DOHH2 (cell line): Measurements from ENCODE around the gene TIGD3.

Experiments
- EZH2phosphoT487 ChIP-seq: fragments of 200-600 bp; sonication (generic); IDR thresholded peaks from 2 replicates; pipeline ENCODE4 v1.6.1; 2017; ENCODE audit warnings: borderline replicate concordance, mild to moderate bottlenecking, antibody characterized with exemption, low read length, moderate library complexity, mixed read lengths
- TF ChIP-seq, protein P1 (sequence below): fragments of 200-600 bp; sonication (generic); IDR thresholded peaks from one replicate; pipeline ENCODE4 v1.5.1; 2014; ENCODE audit warnings: antibody characterized with exemption, mild to moderate bottlenecking, low read depth, low read length; ENCODE audit not compliant: poor library complexity, severe bottlenecking

- TF ChIP-seq, protein P1, sequence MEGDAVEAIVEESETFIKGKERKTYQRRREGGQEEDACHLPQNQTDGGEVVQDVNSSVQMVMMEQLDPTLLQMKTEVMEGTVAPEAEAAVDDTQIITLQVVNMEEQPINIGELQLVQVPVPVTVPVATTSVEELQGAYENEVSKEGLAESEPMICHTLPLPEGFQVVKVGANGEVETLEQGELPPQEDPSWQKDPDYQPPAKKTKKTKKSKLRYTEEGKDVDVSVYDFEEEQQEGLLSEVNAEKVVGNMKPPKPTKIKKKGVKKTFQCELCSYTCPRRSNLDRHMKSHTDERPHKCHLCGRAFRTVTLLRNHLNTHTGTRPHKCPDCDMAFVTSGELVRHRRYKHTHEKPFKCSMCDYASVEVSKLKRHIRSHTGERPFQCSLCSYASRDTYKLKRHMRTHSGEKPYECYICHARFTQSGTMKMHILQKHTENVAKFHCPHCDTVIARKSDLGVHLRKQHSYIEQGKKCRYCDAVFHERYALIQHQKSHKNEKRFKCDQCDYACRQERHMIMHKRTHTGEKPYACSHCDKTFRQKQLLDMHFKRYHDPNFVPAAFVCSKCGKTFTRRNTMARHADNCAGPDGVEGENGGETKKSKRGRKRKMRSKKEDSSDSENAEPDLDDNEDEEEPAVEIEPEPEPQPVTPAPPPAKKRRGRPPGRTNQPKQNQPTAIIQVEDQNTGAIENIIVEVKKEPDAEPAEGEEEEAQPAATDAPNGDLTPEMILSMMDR, result no peak
- TF ChIP-seq EZH2phosphoT487, result no peak
Measured at GRCh38 chr11:65363770-65364169, 9.2 kb downstream of the TIGD3 start.
